ENCODE measurements around the gene SKI. TPM values are rescaled to one million over a fixed set of nuclear protein-coding genes. Genes with fewer than 3 reads are reported as not detected.

Gene SKI
- polyA plus RNA-seq (2014; cell fraction: cytosol; rRNA removed), result 2.4 and 3.1 TPM in 2 replicates
- polyA plus RNA-seq (2014; cell fraction: nucleus; rRNA removed), result 1.2 and 7.3 TPM in 2 replicates

- no peak for DNase-seq (ENCODE audit: low spot score)
Observed at GRCh38 chr1:2228157-2228594, at the start of gene SKI. SKI (plus strand) TSS chr1:2228319; CDS start chr1:2228767, 448 bp downstream.

- no peak for DNase-seq (ENCODE audit: low spot score)
Observed at GRCh38 chr1:2178875-2179274, 49.2 kb upstream of the SKI start.

- DNase-seq (ENCODE audit: low spot score), result peak; percentile 66
Observed at GRCh38 chr1:2179283-2180013, 48.7 kb upstream of the SKI start.

- no peak for DNase-seq (ENCODE audit: low spot score)
Observed at GRCh38 chr1:2180297-2181245, 47.5 kb upstream of the SKI start.

- no peak for DNase-seq (ENCODE audit: low spot score)
Observed at GRCh38 chr1:2181271-2181670, 46.8 kb upstream of the SKI start.

GRCh38 chr1:2181752-2182151, 46.4 kb upstream of the SKI start:
- no peak for DNase-seq (ENCODE audit: low spot score)

- DNase-seq (ENCODE audit: low spot score), result no peak
Observed at GRCh38 chr1:2182376-2182775, 45.7 kb upstream of the SKI start.

- no peak for DNase-seq (ENCODE audit: low spot score)
Observed at GRCh38 chr1:2183937-2184334, 44.2 kb upstream of the SKI start.

- DNase-seq (ENCODE audit: low spot score), result no peak
Observed at GRCh38 chr1:2184531-2184930, 43.6 kb upstream of the SKI start.

- no peak for DNase-seq (ENCODE audit: low spot score)
Observed at GRCh38 chr1:2184934-2185333, 43.2 kb upstream of the SKI start.

- DNase-seq (ENCODE audit: low spot score), result no peak
Observed at GRCh38 chr1:2185880-2186855, 42.0 kb upstream of the SKI start.

GRCh38 chr1:2186901-2187300, 41.2 kb upstream of the SKI start:
- no peak for DNase-seq (ENCODE audit: low spot score)

- no peak for DNase-seq (ENCODE audit: low spot score)
Observed at GRCh38 chr1:2187619-2188018, 40.5 kb upstream of the SKI start.

GRCh38 chr1:2188336-2188735, 39.8 kb upstream of the SKI start:
- no peak for DNase-seq (ENCODE audit: low spot score)

GRCh38 chr1:2189459-2190425, 38.4 kb upstream of the SKI start:
- peak; percentile 90 for DNase-seq (ENCODE audit: low spot score)

GRCh38 chr1:2190491-2190976, 37.6 kb upstream of the SKI start:
- DNase-seq (ENCODE audit: low spot score), result no peak

- DNase-seq (ENCODE audit: low spot score), result no peak
Observed at GRCh38 chr1:2192031-2192995, 35.8 kb upstream of the SKI start.

GRCh38 chr1:2193514-2194281, 34.4 kb upstream of the SKI start:
- no peak for DNase-seq (ENCODE audit: low spot score)

Data from SK-N-DZ (cell line).